HG02678 (cell line): Measurements from ENCODE around the gene E2F4.

Experiments used
- ATAC-seq: cut with Tn5 transposase; IDR thresholded peaks from one replicate; pipeline ENCODE4 v1.9.1; 2021; ENCODE audit warnings: mild to moderate bottlenecking, moderate library complexity; ENCODE audit not compliant: unreplicated experiment

E2F4 gene

GRCh38 chr16:67191995-67192681 is at the start of gene E2F4:
TSS of gene E2F4 (plus strand) at chr16:67192155. CDS start at chr16:67192228, 73 bp downstream.
- peak; percentile 93 for ATAC-seq

- ATAC-seq = no peak
These were observed 49.6 kb upstream of the E2F4 start for GRCh38 chr16:67142342-67142741.

GRCh38 chr16:67144943-67145342 is 47.0 kb upstream of the E2F4 start:
- ATAC-seq = no peak

GRCh38 chr16:67145746-67146145 is 46.2 kb upstream of the E2F4 start:
- ATAC-seq = no peak

GRCh38 chr16:67146523-67147357 is 45.2 kb upstream of the E2F4 start:
- no peak for ATAC-seq

GRCh38 chr16:67147437-67148140 is 44.4 kb upstream of the E2F4 start:
- no peak for ATAC-seq

GRCh38 chr16:67148221-67148620 is 43.7 kb upstream of the E2F4 start:
- no peak for ATAC-seq

- no peak for ATAC-seq
These were observed 43.2 kb upstream of the E2F4 start for GRCh38 chr16:67148656-67149275.

GRCh38 chr16:67149276-67150046 is 42.5 kb upstream of the E2F4 start:
- no peak for ATAC-seq

- peak; percentile 38 for ATAC-seq
These were observed 41.7 kb upstream of the E2F4 start for GRCh38 chr16:67150047-67150832.

GRCh38 chr16:67150833-67151396 is 41.0 kb upstream of the E2F4 start, which contains the start of gene B3GNT9:
TSS of gene B3GNT9 (minus strand) at chr16:67150998. CDS start at chr16:67150485, 513 bp downstream.
- peak; percentile 63 for ATAC-seq

GRCh38 chr16:67151431-67152097 is 40.4 kb upstream of the E2F4 start:
- no peak for ATAC-seq

GRCh38 chr16:67154578-67155294 is 37.2 kb upstream of the E2F4 start:
- no peak for ATAC-seq

GRCh38 chr16:67155295-67156142 is 36.4 kb upstream of the E2F4 start:
- ATAC-seq = no peak

GRCh38 chr16:67156143-67156844 is 35.7 kb upstream of the E2F4 start:
- ATAC-seq = no peak

- ATAC-seq = no peak
These were observed 34.7 kb upstream of the E2F4 start for GRCh38 chr16:67157106-67157748.
